Neuronal stem cell (in vitro differentiated cells): ENCODE measurements around the gene WWC2.
A peak's percentile ranks its signal among the peaks of the same experiment; 100 is the strongest.

Experiments used
- DNase-seq: peaks from one replicate; pipeline ENCODE4 v3.0.0-alpha.2; 2013; ENCODE audit warnings: low spot score
- H2AFZ ChIP-seq: one replicate; pipeline ENCODE4 v1.6.1; 2013; ENCODE audit warnings: mild to moderate bottlenecking, low read length, inconsistent platforms
- H2AK5ac ChIP-seq: 2 replicates; pipeline ENCODE4 v1.6.1; 2013; ENCODE audit warnings: low read depth, mild to moderate bottlenecking, inconsistent platforms, low read length, moderate library complexity, mixed read lengths
- H2BK120ac ChIP-seq: 2 replicates; pipeline ENCODE4 v1.6.1; 2013; ENCODE audit warnings: low read depth, mild to moderate bottlenecking, inconsistent platforms, low read length, moderate library complexity, mixed read lengths
- H2BK12ac ChIP-seq: one replicate; pipeline ENCODE4 v1.6.1; 2013; ENCODE audit warnings: low read length, inconsistent platforms
- H2BK15ac ChIP-seq: 2 replicates; pipeline ENCODE4 v1.6.1; 2013; ENCODE audit warnings: mild to moderate bottlenecking, low read length, inconsistent platforms, mixed read lengths
- H2BK5ac ChIP-seq: one replicate; pipeline ENCODE4 v1.6.1; 2013; ENCODE audit warnings: inconsistent platforms, mild to moderate bottlenecking, low read length, moderate library complexity
- H3K14ac ChIP-seq: one replicate; pipeline ENCODE4 v1.6.1; 2013; ENCODE audit warnings: low read length, inconsistent platforms
- H3K18ac ChIP-seq: 2 replicates; pipeline ENCODE4 v1.6.1; 2013; ENCODE audit warnings: low read length, inconsistent platforms
- H3K23ac ChIP-seq: 2 replicates; pipeline ENCODE4 v1.6.1; 2013; ENCODE audit warnings: low read depth, mild to moderate bottlenecking, mixed read lengths, low read length, inconsistent platforms; ENCODE audit not compliant: poor library complexity
- H3K27ac ChIP-seq: replicated peaks from 3 replicates; pipeline ENCODE4 v1.5.1; 2013; ENCODE audit warnings: low read length, inconsistent platforms
- H3K27me3 ChIP-seq, 3 experiments: 2 replicates each; pipeline ENCODE4 v1.6.1; 2013; ENCODE audit warnings: low read length in 3 of 3, mild to moderate bottlenecking in 2 of 3, inconsistent platforms in 1 of 3, low read depth in 1 of 3, mixed read lengths in 1 of 3, moderate library complexity in 1 of 3; ENCODE audit not compliant: control insufficient read depth in 3 of 3, insufficient read depth in 3 of 3
- H3K36me3 ChIP-seq, 2 donors: replicated peaks in 1 of 2; 2 replicates each; pipeline ENCODE4 v1.6.1; 2013; ENCODE audit warnings: low read length in 2 of 2; ENCODE audit not compliant: control insufficient read depth in 2 of 2, insufficient read depth in 2 of 2
- H3K4ac ChIP-seq: 2 replicates; pipeline ENCODE4 v1.6.1; 2013; ENCODE audit warnings: inconsistent platforms, mild to moderate bottlenecking, low read length, moderate library complexity
- H3K4me1 ChIP-seq, 2 donors: 1 replicate in 1 of 2; 2 replicates in 1 of 2; pipeline ENCODE4 v1.6.1; 2013; ENCODE audit warnings: low read length in 2 of 2, low read depth in 1 of 2; ENCODE audit not compliant: control insufficient read depth in 2 of 2, insufficient read depth in 1 of 2
- H3K4me2 ChIP-seq: one replicate; pipeline ENCODE4 v1.6.1; 2013; ENCODE audit warnings: mild to moderate bottlenecking, low read length, inconsistent platforms; ENCODE audit not compliant: insufficient read depth, poor library complexity, severe bottlenecking
- H3K4me3 ChIP-seq, 2 donors: 2 replicates each; pipeline ENCODE4 v1.5.1; 2013; ENCODE audit warnings: low read length in 2 of 2, mild to moderate bottlenecking in 2 of 2, inconsistent platforms in 1 of 2, moderate library complexity in 1 of 2
- H3K79me1 ChIP-seq: one replicate; pipeline ENCODE4 v1.6.1; 2013; ENCODE audit warnings: low read depth, mild to moderate bottlenecking, inconsistent platforms, low read length, moderate library complexity
- H3K9ac ChIP-seq: one replicate; pipeline ENCODE4 v1.6.1; 2013; ENCODE audit warnings: mild to moderate bottlenecking, low read depth, low read length, inconsistent platforms; ENCODE audit not compliant: poor library complexity
- H3K9me3 ChIP-seq, 2 donors: replicated peaks in 1 of 2; 2 replicates each; pipeline versions ENCODE3 to v1.6.1; 2013; ENCODE audit warnings: low read length in 2 of 2, mild to moderate bottlenecking in 2 of 2, inconsistent platforms in 1 of 2, low read depth in 1 of 2, mixed read lengths in 1 of 2, moderate library complexity in 1 of 2; ENCODE audit not compliant: control insufficient read depth in 2 of 2, insufficient read depth in 1 of 2
- H4K8ac ChIP-seq: one replicate; pipeline ENCODE4 v1.6.1; 2013; ENCODE audit warnings: low read depth, mild to moderate bottlenecking, inconsistent platforms, low read length, moderate library complexity
- H4K91ac ChIP-seq: one replicate; pipeline ENCODE4 v1.6.1; 2013; ENCODE audit warnings: low read length, low read depth, mild to moderate bottlenecking, inconsistent platforms; ENCODE audit not compliant: poor library complexity
- WGBS, 2 donors: extraction: QIAGEN DNeasy Blood & Tissue Kit; methylation state at CpG; one replicate each; pipeline ENCODE4 v1.1.7; 2013; ENCODE audit warnings: missing lambda C conversion rate in 2 of 2, mixed read lengths in 1 of 2; ENCODE audit not compliant: insufficient read length in 2 of 2, insufficient replicate concordance in 1 of 2; ENCODE audit errors: extremely low coverage in 2 of 2; 5-methylcytosine and 5-hydroxymethylcytosine counted together

WWC2 gene

GRCh38 chr4:183348706-183349659 lies 249.9 kb downstream of the WWC2 start:
- Histone ChIP-seq H3K14ac (no peak overlapping the region), H3K18ac (no peak overlapping the region), H4K91ac (no peak overlapping the region), H3K4me1 (peaks cover 0 to 6% of the 10 kb centered on the region in 2 donors), H3K9me3 (no peaks in the 10 kb centered on the region), H2BK12ac (no peak overlapping the region), H3K4me2 (no peak overlapping the region), H3K9ac (no peak overlapping the region), H4K8ac (no peak overlapping the region), H3K79me1 (no peaks in the 10 kb centered on the region), H2BK120ac (no peak overlapping the region), H2AK5ac (no peak overlapping the region), H3K27me3 (no peaks in the 10 kb centered on the region), H3K36me3 (no peaks in the 10 kb centered on the region), H2BK5ac (no peak overlapping the region), H3K27ac (no peak overlapping the region), H3K4me3 (peak overlapping the region in 1 of 2 donors; percentile 27), H2AFZ (peak overlapping the region; percentile 62), H3K23ac (no peak overlapping the region), H2BK15ac (no peak overlapping the region), H3K4ac (no peak overlapping the region)
- no peak for DNase-seq
- WGBS, 2 donors: no CpG with 5 or more reads among the region's 17 CpGs

DNA sequence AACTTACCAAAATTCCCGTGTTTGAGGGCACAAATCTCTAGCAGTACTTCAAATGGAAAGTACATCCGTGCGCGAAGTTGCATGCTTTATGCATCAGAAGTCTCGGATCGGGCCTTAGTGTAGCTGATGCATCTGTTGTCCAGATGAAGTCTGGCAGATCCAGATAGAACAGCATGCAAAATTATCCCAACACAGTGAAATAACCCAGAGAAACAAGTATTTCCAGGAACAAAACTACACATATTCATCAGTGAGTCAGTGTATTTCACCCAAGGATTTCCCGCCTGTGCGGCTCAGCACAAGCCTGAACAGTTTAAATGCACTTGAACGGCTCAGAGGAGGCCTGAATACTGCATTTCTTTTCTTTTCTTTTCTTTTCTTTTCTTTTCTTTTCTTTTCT lies 250.6 kb downstream of the WWC2 start:
- Histone ChIP-seq H2BK120ac (no peak overlapping the region), H4K8ac (no peak overlapping the region), H3K79me1 (no peaks in the 10 kb centered on the region), H3K14ac (no peak overlapping the region), H3K27me3 (no peaks in the 10 kb centered on the region), H2BK12ac (no peak overlapping the region), H3K4me3 (no peak overlapping the region), H2BK5ac (no peak overlapping the region), H2AK5ac (no peak overlapping the region), H3K4ac (no peak overlapping the region), H3K23ac (no peak overlapping the region), H2AFZ (peak overlapping the region; percentile 62), H2BK15ac (no peak overlapping the region), H3K36me3 (no peaks in the 10 kb centered on the region), H4K91ac (no peak overlapping the region), H3K9ac (no peak overlapping the region), H3K9me3 (no peaks in the 10 kb centered on the region), H3K18ac (no peak overlapping the region), H3K4me1 (peaks cover 0 to 6% of the 10 kb centered on the region in 2 donors), H3K27ac (no peak overlapping the region), H3K4me2 (no peak overlapping the region)
- WGBS, 2 donors: no CpG with 5 or more reads among the region's 9 CpGs
- no peak for DNase-seq

DNA sequence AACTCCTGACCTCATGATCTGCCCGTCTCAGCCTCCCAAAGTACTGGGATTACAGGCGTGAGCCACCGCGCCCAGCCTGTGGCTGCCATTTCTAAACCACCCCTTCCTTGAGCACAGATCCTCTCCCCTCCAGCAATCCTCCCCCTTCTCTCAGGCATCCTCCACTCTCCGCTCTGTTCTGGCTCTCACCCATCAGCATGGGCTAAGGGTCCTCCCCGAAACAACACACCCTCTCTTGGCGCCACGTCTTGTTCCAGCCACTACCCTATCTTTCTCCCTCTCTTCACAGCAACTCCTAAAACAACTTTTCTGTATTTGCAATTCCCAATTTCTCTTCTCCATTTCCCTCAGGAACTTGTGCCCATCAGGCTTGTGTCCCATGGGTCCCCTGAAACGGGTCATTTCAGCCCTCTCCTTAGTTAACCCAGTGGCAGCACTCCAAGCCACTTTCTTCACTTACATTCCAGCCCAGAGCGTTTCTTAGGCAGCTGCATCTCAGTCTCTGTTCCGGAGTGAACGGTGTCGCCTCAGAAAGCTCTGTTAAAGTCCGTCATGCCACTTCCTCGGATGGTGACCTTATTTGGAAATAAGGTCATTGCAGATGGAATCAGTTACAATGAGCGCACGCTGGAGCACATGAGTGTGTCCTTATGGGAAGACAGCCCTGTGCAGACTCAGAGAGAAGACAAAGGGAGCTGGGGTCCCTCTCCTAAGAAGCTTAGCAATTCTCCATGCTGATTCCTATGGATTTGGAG lies 251.4 kb downstream of the WWC2 start:
- Histone ChIP-seq H3K27me3 (no peaks in the 10 kb centered on the region), H3K79me1 (no peaks in the 10 kb centered on the region), H2BK5ac (no peak overlapping the region), H2AFZ (peak overlapping the region; percentile 20), H3K9me3 (no peaks in the 10 kb centered on the region), H3K4me1 (peaks cover 0 to 2% of the 10 kb centered on the region in 2 donors), H2BK15ac (no peak overlapping the region), H3K27ac (no peak overlapping the region), H4K8ac (no peak overlapping the region), H3K36me3 (no peaks in the 10 kb centered on the region), H3K4me2 (no peak overlapping the region), H3K23ac (no peak overlapping the region), H2BK12ac (no peak overlapping the region), H3K9ac (peak overlapping the region; percentile 56), H3K4ac (no peak overlapping the region), H2AK5ac (no peak overlapping the region), H4K91ac (no peak overlapping the region), H2BK120ac (no peak overlapping the region), H3K14ac (no peak overlapping the region), H3K4me3 (no peak overlapping the region), H3K18ac (no peak overlapping the region)
- WGBS, 2 donors: no CpG with 5 or more reads among the region's 17 CpGs
- DNase-seq: no peak

DNA sequence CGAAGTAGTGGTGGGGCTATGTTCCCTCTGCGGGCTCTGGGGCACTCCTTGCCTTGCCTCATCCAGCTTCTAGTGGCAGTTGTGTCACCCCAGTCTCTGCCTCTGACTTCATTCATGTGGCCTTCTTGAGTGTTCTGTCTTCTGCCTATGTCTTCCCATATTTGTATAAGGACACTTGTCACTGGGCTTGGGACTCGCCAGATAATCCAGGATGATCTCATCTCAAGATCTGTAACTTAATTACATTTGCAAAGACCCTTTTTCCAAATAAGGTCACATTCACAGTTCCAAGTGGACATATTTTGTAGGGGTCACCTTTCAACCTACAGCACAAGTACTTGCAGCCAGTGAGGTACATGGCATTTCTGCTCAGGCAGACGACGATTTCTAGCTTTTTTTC lies 253.5 kb downstream of the WWC2 start:
- no peak overlapping the region for H3K4me3 ChIP-seq
- no peak overlapping the region for H3K14ac ChIP-seq
- no peaks in the 10 kb centered on the region for H3K79me1 ChIP-seq
- no peak overlapping the region for H3K23ac ChIP-seq
- no peaks in the 10 kb centered on the region for H3K4me1 ChIP-seq
- no peak overlapping the region for H2AFZ ChIP-seq
- no peaks in the 10 kb centered on the region for H3K27me3 ChIP-seq
- no peaks in the 10 kb centered on the region for H3K36me3 ChIP-seq
- H3K9me3 ChIP-seq: peaks cover 0 to 1% of the 10 kb centered on the region in 2 donors
- no peak overlapping the region for H3K27ac ChIP-seq
- no peak overlapping the region for H2AK5ac ChIP-seq
- no peak overlapping the region for H3K4me2 ChIP-seq
- WGBS, 2 donors: no CpG with 5 or more reads among the region's 5 CpGs
- H2BK5ac ChIP-seq: no peak overlapping the region
- H3K4ac ChIP-seq: no peak overlapping the region
- no peak overlapping the region for H4K91ac ChIP-seq
- no peak overlapping the region for H3K18ac ChIP-seq
- H4K8ac ChIP-seq: no peak overlapping the region
- no peak overlapping the region for H3K9ac ChIP-seq
- no peak overlapping the region for H2BK15ac ChIP-seq
- no peak overlapping the region for H2BK120ac ChIP-seq
- no peak overlapping the region for H2BK12ac ChIP-seq
- DNase-seq: no peak
